Measurements from ENCODE around the gene MINDY3.

MINDY3 gene

GRCh38 chr10:15813415-15813814 lies 46.9 kb downstream of the MINDY3 start:
- Histone ChIP-seq H3K4me1 (ENCODE audit: control insufficient read depth, low read length) (no peaks in the 10 kb centered on the region), H3K4me3 (ENCODE audit: low read length) (no peak overlapping the region), H3K27me3 (ENCODE audit: control insufficient read depth, low read length) (no peaks in the 10 kb centered on the region), H3K9me3 (ENCODE audit: control insufficient read depth, insufficient read depth, low read length) (no peaks in the 10 kb centered on the region), H3K36me3 (ENCODE audit: control insufficient read depth, low read length) (peaks cover 24% of the 10 kb centered on the region), H3K9me2 (replicated peaks; ENCODE audit: control insufficient read depth, low read length) (no peaks in the 10 kb centered on the region), H3F3A (ENCODE audit: control insufficient read depth, insufficient read depth) (no peaks in the 10 kb centered on the region), H3K27ac (ENCODE audit: low read depth, low read length) (no peak overlapping the region), H3K4me2 (ENCODE audit: low read length) (no peak overlapping the region), H4K20me1 (ENCODE audit: control insufficient read depth, insufficient read depth, low read depth, low read length) (no peaks in the 10 kb centered on the region), H3K79me2 (ENCODE audit: control insufficient read depth, low read length) (no peaks in the 10 kb centered on the region)
- TF ChIP-seq EZH2phosphoT487 (IDR thresholded peaks at IDR 0.05; ENCODE audit: borderline replicate concordance, low read length) (no peak), CTCF (IDR thresholded peaks at IDR 0.05; ENCODE audit: low read depth, low read length, poor library complexity, severe bottlenecking) (no peak)

- no peaks in the 10 kb centered on the region for H3K4me1 ChIP-seq (ENCODE audit: control insufficient read depth, low read length)
- H3K27me3 ChIP-seq (ENCODE audit: control insufficient read depth, low read length) = no peaks in the 10 kb centered on the region
- H3K9me2 ChIP-seq (replicated peaks; ENCODE audit: control insufficient read depth, low read length) = no peaks in the 10 kb centered on the region
- peaks cover 21% of the 10 kb centered on the region for H3K36me3 ChIP-seq (ENCODE audit: control insufficient read depth, low read length)
- H3K79me2 ChIP-seq (ENCODE audit: control insufficient read depth, low read length) = no peaks in the 10 kb centered on the region
- no peaks in the 10 kb centered on the region for H3F3A ChIP-seq (ENCODE audit: control insufficient read depth, insufficient read depth)
- no peak overlapping the region for H3K4me2 ChIP-seq (ENCODE audit: low read length)
- no peak for TF ChIP-seq EZH2phosphoT487 (IDR thresholded peaks at IDR 0.05; ENCODE audit: borderline replicate concordance, low read length)
- H3K9me3 ChIP-seq (ENCODE audit: control insufficient read depth, insufficient read depth, low read length) = no peaks in the 10 kb centered on the region
- H4K20me1 ChIP-seq (ENCODE audit: control insufficient read depth, insufficient read depth, low read depth, low read length) = no peaks in the 10 kb centered on the region
- H3K27ac ChIP-seq (ENCODE audit: low read depth, low read length) = no peak overlapping the region
- no peak overlapping the region for H3K4me3 ChIP-seq (ENCODE audit: low read length)
These were observed 50.9 kb downstream of the MINDY3 start for GRCh38 chr10:15809450-15809849.

GRCh38 chr10:15808204-15808797 lies 52.0 kb downstream of the MINDY3 start:
- Histone ChIP-seq H3K4me2 (ENCODE audit: low read length) (no peak overlapping the region), H3K27ac (ENCODE audit: low read depth, low read length) (no peak overlapping the region), H3F3A (ENCODE audit: control insufficient read depth, insufficient read depth) (no peaks in the 10 kb centered on the region), H4K20me1 (ENCODE audit: control insufficient read depth, insufficient read depth, low read depth, low read length) (no peaks in the 10 kb centered on the region), H3K27me3 (ENCODE audit: control insufficient read depth, low read length) (no peaks in the 10 kb centered on the region), H3K36me3 (ENCODE audit: control insufficient read depth, low read length) (peaks cover 16% of the 10 kb centered on the region; the same call in 1 of the 2 replicates), H3K79me2 (ENCODE audit: control insufficient read depth, low read length) (no peaks in the 10 kb centered on the region), H3K9me3 (ENCODE audit: control insufficient read depth, insufficient read depth, low read length) (no peaks in the 10 kb centered on the region), H3K9me2 (replicated peaks; ENCODE audit: control insufficient read depth, low read length) (no peaks in the 10 kb centered on the region), H3K4me3 (ENCODE audit: low read length) (no peak overlapping the region), H3K4me1 (ENCODE audit: control insufficient read depth, low read length) (no peaks in the 10 kb centered on the region)
- TF ChIP-seq CTCF (IDR thresholded peaks at IDR 0.05; ENCODE audit: low read depth, low read length, poor library complexity, severe bottlenecking) (no peak), EZH2phosphoT487 (IDR thresholded peaks at IDR 0.05; ENCODE audit: borderline replicate concordance, low read length) (no peak)

GRCh38 chr10:15805395-15806058 lies 54.8 kb downstream of the MINDY3 start:
- H3K79me2 ChIP-seq (ENCODE audit: control insufficient read depth, low read length) = no peaks in the 10 kb centered on the region

More at GRCh38 chr10:15805395-15806058, 54.8 kb downstream of the MINDY3 start:
- TF ChIP-seq CTCF (IDR thresholded peaks at IDR 0.05; ENCODE audit: low read depth, low read length, poor library complexity, severe bottlenecking) (no peak), EZH2phosphoT487 (IDR thresholded peaks at IDR 0.05; ENCODE audit: borderline replicate concordance, low read length) (no peak)
- Histone ChIP-seq H3K4me2 (ENCODE audit: low read length) (no peak overlapping the region), H3K4me1 (ENCODE audit: control insufficient read depth, low read length) (no peaks in the 10 kb centered on the region), H3K36me3 (ENCODE audit: control insufficient read depth, low read length) (peaks cover 19% of the 10 kb centered on the region; the same call in 1 of the 2 replicates), H3K9me2 (replicated peaks; ENCODE audit: control insufficient read depth, low read length) (no peaks in the 10 kb centered on the region), H3F3A (ENCODE audit: control insufficient read depth, insufficient read depth) (no peaks in the 10 kb centered on the region), H3K4me3 (ENCODE audit: low read length) (no peak overlapping the region), H3K9me3 (ENCODE audit: control insufficient read depth, insufficient read depth, low read length) (no peaks in the 10 kb centered on the region), H3K27me3 (ENCODE audit: control insufficient read depth, low read length) (no peaks in the 10 kb centered on the region), H4K20me1 (ENCODE audit: control insufficient read depth, insufficient read depth, low read depth, low read length) (no peaks in the 10 kb centered on the region), H3K27ac (ENCODE audit: low read depth, low read length) (no peak overlapping the region)

All from DOHH2 (cell line).